IMR-90 (cell line): Measurements from ENCODE around the gene GPR176. TPM values are rescaled to one million over a fixed set of nuclear protein-coding genes. Genes with fewer than 3 reads are reported as not detected.

Source experiments
- ATAC-seq: fragments of 200-7000 bp; cut with Tn5 transposase; 2 replicates; pipeline ENCODE4 v1.9.1; 2020; ENCODE audit warnings: low read depth, mild to moderate bottlenecking, moderate library complexity
- BruUV-seq: library from RNA; stranded (reverse); fragments of 400-500 nt; replicated peaks from 2 replicates; lab custom pipeline; 2021; lab: Mats Ljungman, UMichigan
- CTCF ChIA-PET: fragments of 300-600 bp; formaldehyde crosslinking; extraction: SDS; loops from one replicate; lab custom pipeline; 2021; ENCODE audit warnings: antibody characterized with exemption; lab: Yijun Ruan, JAX
- POLR2A ChIA-PET: fragments of 300-600 bp; sonication (Branson Sonifier 250); formaldehyde crosslinking; loops from one replicate; lab custom pipeline; 2022; ENCODE audit warnings: antibody characterized with exemption; ENCODE audit not compliant: unreplicated experiment; lab: Charles Lee
- DNase-seq: peaks from one replicate; pipeline ENCODE4 v3.0.0; 2013
- H2AFZ ChIP-seq: replicated peaks from 2 replicates; pipeline ENCODE3; 2013; ENCODE audit warnings: low read length, mild to moderate bottlenecking; ENCODE audit not compliant: poor library complexity
- H2AK5ac ChIP-seq: 2 replicates; pipeline ENCODE4 v1.6.1; 2013; ENCODE audit warnings: low read depth, low read length, inconsistent platforms
- H2AK9ac ChIP-seq: replicated peaks from 2 replicates; pipeline ENCODE3; 2013; ENCODE audit warnings: mild to moderate bottlenecking, low read depth, low read length, moderate library complexity; ENCODE audit not compliant: poor library complexity
- H2BK120ac ChIP-seq: 2 replicates; pipeline ENCODE4 v1.6.1; 2013; ENCODE audit warnings: low read depth, low read length, inconsistent platforms
- H2BK15ac ChIP-seq: 3 replicates; pipeline ENCODE4 v1.6.1; 2013; ENCODE audit warnings: low read depth, low read length, inconsistent platforms
- H2BK20ac ChIP-seq: 2 replicates; pipeline ENCODE4 v1.6.1; 2013; ENCODE audit warnings: low read depth, mild to moderate bottlenecking, inconsistent platforms, low read length, moderate library complexity
- H2BK5ac ChIP-seq: 2 replicates; pipeline ENCODE4 v1.6.1; 2013; ENCODE audit warnings: mild to moderate bottlenecking, low read depth, low read length, inconsistent platforms; ENCODE audit not compliant: poor library complexity, severe bottlenecking
- H3K14ac ChIP-seq: replicated peaks from 2 replicates; pipeline ENCODE4 v1.6.1; 2013; ENCODE audit warnings: low read depth, low read length, inconsistent platforms
- H3K18ac ChIP-seq: 2 replicates; pipeline ENCODE4 v1.6.1; 2013; ENCODE audit warnings: low read depth, low read length, control low read depth
- H3K23ac ChIP-seq: 2 replicates; pipeline ENCODE4 v1.6.1; 2013; ENCODE audit warnings: low read depth, low read length, inconsistent platforms
- H3K27ac ChIP-seq: 2 replicates; pipeline ENCODE4 v1.5.1; 2013; ENCODE audit warnings: mild to moderate bottlenecking, control low read depth, low read length; ENCODE audit not compliant: insufficient read depth
- H3K27me3 ChIP-seq: 2 replicates; pipeline ENCODE4 v1.6.1; 2013; ENCODE audit warnings: low read length; ENCODE audit not compliant: control insufficient read depth, insufficient read depth
- H3K36me3 ChIP-seq: 2 replicates; pipeline ENCODE4 v1.6.1; 2013; ENCODE audit warnings: low read length, mixed read lengths; ENCODE audit not compliant: control insufficient read depth, insufficient read depth
- H3K4ac ChIP-seq: 2 replicates; pipeline ENCODE4 v1.6.1; 2013; ENCODE audit warnings: low read depth, low read length, inconsistent platforms
- H3K4me1 ChIP-seq: 2 replicates; pipeline ENCODE4 v1.6.1; 2013; ENCODE audit warnings: low read length, mixed read lengths; ENCODE audit not compliant: control insufficient read depth, insufficient read depth
- H3K4me2 ChIP-seq: 2 replicates; pipeline ENCODE4 v1.6.1; 2013; ENCODE audit warnings: low read depth, mild to moderate bottlenecking, control low read depth, low read length, moderate library complexity
- H3K4me3 ChIP-seq: 2 replicates; pipeline ENCODE4 v1.5.1; 2013; ENCODE audit warnings: low read depth, mild to moderate bottlenecking, control low read depth, low read length, moderate library complexity; ENCODE audit not compliant: insufficient read depth
- H3K56ac ChIP-seq: 2 replicates; pipeline ENCODE4 v1.6.1; 2013; ENCODE audit warnings: low read length, inconsistent platforms; ENCODE audit not compliant: insufficient read depth; ENCODE audit errors: extremely low read depth
- H3K79me1 ChIP-seq, 2 experiments: 2 replicates each; pipeline ENCODE4 v1.6.1; 2013; ENCODE audit warnings: low read length in 2 of 2, inconsistent platforms in 1 of 2, low read depth in 1 of 2
- H3K9ac ChIP-seq: 2 replicates; pipeline ENCODE4 v1.6.1; 2013; ENCODE audit warnings: low read depth, low read length, control low read depth
- H3K9me1 ChIP-seq: 2 replicates; pipeline ENCODE4 v1.6.1; 2013; ENCODE audit warnings: low read length, inconsistent platforms; ENCODE audit not compliant: insufficient read depth
- H3K9me3 ChIP-seq: 2 replicates; pipeline ENCODE4 v1.6.1; 2013; ENCODE audit warnings: low read length; ENCODE audit not compliant: control insufficient read depth, insufficient read depth
- H4K20me1 ChIP-seq: 2 replicates; pipeline ENCODE4 v1.6.1; 2013; ENCODE audit warnings: low read length, inconsistent platforms; ENCODE audit not compliant: insufficient read depth
- H4K5ac ChIP-seq: 2 replicates; pipeline ENCODE4 v1.6.1; 2013; ENCODE audit warnings: mild to moderate bottlenecking, low read depth, low read length, control low read depth
- H4K8ac ChIP-seq, 2 experiments: 2 replicates each; pipeline ENCODE4 v1.6.1; 2013; ENCODE audit warnings: low read depth in 2 of 2, low read length in 2 of 2, control low read depth in 1 of 2, inconsistent platforms in 1 of 2
- H4K91ac ChIP-seq: 2 replicates; pipeline ENCODE4 v1.6.1; 2013; ENCODE audit warnings: low read depth, low read length, inconsistent platforms; ENCODE audit not compliant: insufficient read depth
- BHLHE40 ChIP-seq: fragments of 150-350 bp; IDR thresholded peaks from 2 replicates; pipeline ENCODE4 v1.6.1; 2016; ENCODE audit warnings: mild to moderate bottlenecking, low read depth, low read length
- CHD1 ChIP-seq: IDR thresholded peaks from 2 replicates; pipeline ENCODE4 v1.6.1; 2012; ENCODE audit warnings: low read depth, low read length, improper control_type of control experiment
- MAFK ChIP-seq: IDR thresholded peaks from 2 replicates; pipeline ENCODE4 v1.6.1; 2012; ENCODE audit warnings: low read depth, low read length, improper control_type of control experiment
- POLR2A ChIP-seq: IDR thresholded peaks from 2 replicates; pipeline ENCODE4 v1.6.1; 2012; ENCODE audit warnings: mild to moderate bottlenecking, low read depth, low read length
- RCOR1 ChIP-seq: IDR thresholded peaks from 2 replicates; pipeline ENCODE4 v1.6.1; 2012; ENCODE audit warnings: mild to moderate bottlenecking, low read length, improper control_type of control experiment; ENCODE audit not compliant: insufficient replicate concordance
- RFX5 ChIP-seq: IDR thresholded peaks from 2 replicates; pipeline ENCODE4 v1.8.0; 2012; ENCODE audit warnings: low read depth, mild to moderate bottlenecking, low read length, moderate library complexity
- WGBS, 2 experiments: methylation state at CpG; one replicate each; pipeline versions ENCODE4 v1.1.5 to v1.1.7; 2013; ENCODE audit warnings: missing lambda C conversion rate in 2 of 2; ENCODE audit not compliant: insufficient read length in 1 of 2; ENCODE audit errors: extremely low coverage in 2 of 2; 5-methylcytosine and 5-hydroxymethylcytosine counted together
- dilution Hi-C: fragments of 300-500 bp; cut with HindIII; formaldehyde crosslinking; loops from one replicate; pipeline ENCODE4 v1.14.3; 2018; ENCODE audit warnings: low sequenced_read_pairs; ENCODE audit not compliant: unreplicated experiment
- in situ Hi-C: fragments of 300-500 bp; cut with MboI; formaldehyde crosslinking; loops from 3 replicates; pipeline ENCODE4 v1.14.3; 2019; ENCODE audit warnings: low sequenced_read_pairs, inconsistent platforms, mixed read lengths
- intact Hi-C: fragments of 100-400 bp; cut with micrococcal nuclease; formaldehyde crosslinking; loops from 2 replicates; pipeline ENCODE4 v1.10.0; 2022
- polyA plus RNA-seq, 3 experiments: library from polyadenylated mRNA; depleted of rRNA; stranded (reverse); fragments of >200 nt; gene quantifications; 2 replicates each; pipeline ENCODE4 v1.2.3, GENCODE V29; 2012; ENCODE audit warnings: low replicate concordance in 1 of 3
- total RNA-seq: library from RNA; depleted of rRNA; stranded (reverse); fragments of >200 nt; gene quantifications from 2 replicates; pipeline ENCODE4 v1.2.3, GENCODE V29; 2012
- TF ChIP-seq, protein P1 (sequence below): fragments of 150-350 bp; IDR thresholded peaks from 2 replicates; pipeline ENCODE4 v1.6.1; 2016; ENCODE audit warnings: low read depth, mild to moderate bottlenecking, low read length, moderate library complexity, borderline replicate concordance

The GPR176 gene
- total and polyA plus RNA-seq, 2 of the 4 experiments (the other 2 are of a cell fraction) = 114 to 246 TPM

GRCh38 chr15:39886418-39886817 is 33.6 kb downstream of the GPR176 start:
- Histone ChIP-seq H3K9me3 (no peaks in the 10 kb centered on the region), H3K4me1 (peaks cover 22% of the 10 kb centered on the region), H2BK15ac (no peak overlapping the region), H3K4ac (no peak overlapping the region), H4K91ac (no peak overlapping the region), H3K36me3 (0 out of 2 replicates have a peak, but pooled peaks cover 2% of the 10 kb centered on the region), H3K79me1 (peaks cover 31 to 91% of the 10 kb centered on the region in 2 experiments), H4K5ac (peak overlapping the region; percentile 66; the same call in 1 of the 2 replicates), H3K27ac (no peak overlapping the region), H3K56ac (no peak overlapping the region), H2BK120ac (no peak overlapping the region), H3K4me3 (no peak overlapping the region), H3K4me2 (no peak overlapping the region), H3K9ac (no peak overlapping the region), H3K27me3 (no peaks in the 10 kb centered on the region), H4K20me1 (peaks cover 83% of the 10 kb centered on the region), H2AK5ac (peak overlapping the region; percentile 43; the same call in 1 of the 2 replicates), H3K23ac (peak overlapping the region; percentile 65; the same call in 1 of the 2 replicates), H3K14ac (no peak overlapping the region), H2BK5ac (no peak overlapping the region), H2AFZ (no peak overlapping the region), H2AK9ac (no peak overlapping the region), H3K18ac (no peak overlapping the region), H3K9me1 (peaks cover 30% of the 10 kb centered on the region), H4K8ac (peak overlapping the region in 1 of 2 experiments; percentile 30; a peak in 1 of 4 replicates), H2BK20ac (no peak overlapping the region)
- ChIA-PET POLR2A (no interaction called here), CTCF (no interaction called here)
- DNase-seq (no peak), ATAC-seq (no peak)
- intact Hi-C loops = no loop called here
- WGBS, 2 experiments = no CpG with 5 or more reads among the region's 3 CpGs
- TF ChIP-seq RFX5 (no peak), MAFK (no peak), BHLHE40 (no peak), RCOR1 (no peak), CHD1 (no peak), POLR2A (no peak)
- TF ChIP-seq, protein P1, sequence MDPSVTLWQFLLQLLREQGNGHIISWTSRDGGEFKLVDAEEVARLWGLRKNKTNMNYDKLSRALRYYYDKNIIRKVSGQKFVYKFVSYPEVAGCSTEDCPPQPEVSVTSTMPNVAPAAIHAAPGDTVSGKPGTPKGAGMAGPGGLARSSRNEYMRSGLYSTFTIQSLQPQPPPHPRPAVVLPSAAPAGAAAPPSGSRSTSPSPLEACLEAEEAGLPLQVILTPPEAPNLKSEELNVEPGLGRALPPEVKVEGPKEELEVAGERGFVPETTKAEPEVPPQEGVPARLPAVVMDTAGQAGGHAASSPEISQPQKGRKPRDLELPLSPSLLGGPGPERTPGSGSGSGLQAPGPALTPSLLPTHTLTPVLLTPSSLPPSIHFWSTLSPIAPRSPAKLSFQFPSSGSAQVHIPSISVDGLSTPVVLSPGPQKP = no peak
- dilution Hi-C loops = no loop called here
- in situ Hi-C loops = no loop called here
- no TSS peak for BruUV-seq
